GM12878 (cell line): ENCODE measurements around the gene ANO2. TPM values are rescaled to one million over a fixed set of nuclear protein-coding genes. Genes with fewer than 3 reads are reported as not detected.

Experiments used
- ATAC-seq: fragments of 200-7000 bp; cut with Tn5 transposase; 3 replicates; pipeline ENCODE4 v1.9.1; 2020; ENCODE audit warnings: mild to moderate bottlenecking, moderate library complexity
- BruUV-seq: library from RNA; stranded (reverse); fragments of 400-500 nt; replicated peaks from 2 replicates; lab custom pipeline; 2021; lab: Mats Ljungman, UMichigan
- CTCF ChIA-PET: fragments of 300-600 bp; sonication (Branson Sonifier 250); formaldehyde crosslinking; extraction: SDS; loops from one replicate; lab custom pipeline; 2021; ENCODE audit warnings: inconsistent platforms; lab: Yijun Ruan, JAX
- POLR2A ChIA-PET: fragments of 350-600 bp; formaldehyde crosslinking; extraction: SDS; loops from one replicate; lab custom pipeline; 2021; ENCODE audit warnings: inconsistent platforms; lab: Charles Lee
- RAD21 ChIA-PET: fragments of 300-600 bp; sonication (Branson Sonifier 250); formaldehyde crosslinking; loops from one replicate; lab custom pipeline; 2023; ENCODE audit warnings: antibody characterized with exemption; ENCODE audit not compliant: unreplicated experiment; lab: Charles Lee
- SMC1A ChIA-PET: fragments of 300-600 bp; sonication (Branson Sonifier 250); formaldehyde crosslinking; loops from one replicate; lab custom pipeline; 2023; ENCODE audit not compliant: unreplicated experiment, uncharacterized antibody; lab: Charles Lee
- DNase-seq: peaks from one replicate; pipeline ENCODE4 v3.0.0-alpha.2; 2011; ENCODE audit warnings: low read depth, low spot score
- FAIRE-seq: peaks from 3 replicates; lab custom pipeline; 2011; peaks lifted over from hg19 to GRCh38; lab: Jason Lieb, UNC
- H2AFZ ChIP-seq: 2 replicates; pipeline ENCODE4 v1.6.0; 2011; ENCODE audit warnings: low read depth, low read length, control low read depth; ENCODE audit not compliant: control insufficient read depth
- H3K27ac ChIP-seq: 2 replicates; pipeline ENCODE4 v1.5.1; 2011; ENCODE audit warnings: control low read depth; ENCODE audit not compliant: control insufficient read depth, insufficient read depth
- H3K27me3 ChIP-seq, 2 experiments: replicated peaks in 1 of 2; 2 replicates each; pipeline versions ENCODE4 v1.6.0 to v1.6.1; 2011; ENCODE audit warnings: low read length in 1 of 2; ENCODE audit not compliant: control insufficient read depth in 2 of 2, insufficient read depth in 2 of 2
- H3K36me3 ChIP-seq, 2 experiments: 2 replicates each; pipeline ENCODE4 v1.5.1; 2011; ENCODE audit warnings: low read length in 1 of 2; ENCODE audit not compliant: control insufficient read depth in 2 of 2, insufficient read depth in 2 of 2
- H3K4me1 ChIP-seq: 2 replicates; pipeline ENCODE4 v1.6.1; 2011; ENCODE audit warnings: mild to moderate bottlenecking, low read length, moderate library complexity, mixed read lengths; ENCODE audit not compliant: control insufficient read depth, insufficient read depth
- H3K4me2 ChIP-seq: 2 replicates; pipeline ENCODE4 v1.6.0; 2011; ENCODE audit warnings: control low read depth; ENCODE audit not compliant: control insufficient read depth, insufficient read depth
- H3K4me3 ChIP-seq: fragments of 200-600 bp; sonication (generic); 2 replicates; pipeline ENCODE4 v1.5.1; 2016
- H3K79me2 ChIP-seq: 2 replicates; pipeline ENCODE4 v1.6.0; 2011; ENCODE audit warnings: low read length; ENCODE audit not compliant: control insufficient read depth, insufficient read depth
- H3K9ac ChIP-seq: 2 replicates; pipeline ENCODE4 v1.8.0; 2011; ENCODE audit warnings: low read length, control low read depth, mixed read lengths; ENCODE audit not compliant: control insufficient read depth, insufficient read depth
- H3K9me3 ChIP-seq: replicated peaks from 3 replicates; pipeline ENCODE4 v1.5.1; 2011; ENCODE audit warnings: mild to moderate bottlenecking, low read length; ENCODE audit not compliant: control insufficient read depth, insufficient read depth
- H4K20me1 ChIP-seq: 2 replicates; pipeline ENCODE4 v1.6.0; 2011; ENCODE audit not compliant: control insufficient read depth, insufficient read depth
- ATF7 ChIP-seq: fragments of 450-650 bp; IDR thresholded peaks from 2 replicates; pipeline ENCODE4 v1.6.1; 2016; ENCODE audit warnings: low read depth, mild to moderate bottlenecking
- CBFB ChIP-seq: IDR thresholded peaks from 2 replicates; pipeline ENCODE4 v1.6.1; 2016; ENCODE audit warnings: antibody characterized with exemption, low read depth
- GABPA ChIP-seq: IDR thresholded peaks from 2 replicates; pipeline ENCODE4 v1.6.1; 2014; ENCODE audit warnings: antibody characterized with exemption, low read depth, mild to moderate bottlenecking, inconsistent platforms
- HDGF ChIP-seq: fragments of 450-650 bp; IDR thresholded peaks from 2 replicates; pipeline ENCODE4 v1.6.1; 2016; ENCODE audit warnings: antibody characterized with exemption
- NFIC ChIP-seq: IDR thresholded peaks from 2 replicates; pipeline ENCODE4 v1.6.1; 2012; ENCODE audit warnings: low read depth, mild to moderate bottlenecking, inconsistent platforms, low read length, moderate library complexity
- POLR2AphosphoS2 ChIP-seq: IDR thresholded peaks from 2 replicates; pipeline ENCODE4 v1.6.1; 2011; ENCODE audit warnings: low read depth, mild to moderate bottlenecking, low read length, improper control_type of control experiment, moderate library complexity
- RAD21 ChIP-seq: IDR thresholded peaks from 2 replicates; pipeline ENCODE4 v1.6.1; 2011; ENCODE audit warnings: mild to moderate bottlenecking, low read depth, low read length, moderate library complexity; ENCODE audit not compliant: insufficient read depth
- USF2 ChIP-seq: IDR thresholded peaks from 2 replicates; pipeline ENCODE4 v1.6.1; 2011; ENCODE audit warnings: low read depth, low read length, improper control_type of control experiment, borderline replicate concordance
- ZBED1 ChIP-seq: IDR thresholded peaks from 2 replicates; pipeline ENCODE4 v1.6.1; 2016; ENCODE audit warnings: borderline replicate concordance
- WGBS: methylation state at CpG from one replicate; pipeline ENCODE4 v1.1.6; 2016; ENCODE audit warnings: low lambda C conversion rate; ENCODE audit not compliant: insufficient replicate concordance, insufficient coverage; ENCODE audit errors: missing lambda C conversion rate; 5-methylcytosine and 5-hydroxymethylcytosine counted together
- in situ Hi-C: fragments of 300-500 bp; cut with MboI; formaldehyde crosslinking; loops from 9 replicates; pipeline ENCODE4 v1.14.3; 2018; ENCODE audit warnings: mixed read lengths
- intact Hi-C: fragments of 100-400 bp; cut with micrococcal nuclease; formaldehyde crosslinking; loops from one replicate; pipeline ENCODE4 v1.14.2; 2022; ENCODE audit not compliant: unreplicated experiment
- polyA plus RNA-seq, 11 experiments: library from polyadenylated mRNA; depleted of rRNA in 4 of 11; unstranded in 6 of 11; stranded (reverse) in 5 of 11; fragments of >200 nt; fragmentation: Nextera tagmentation in 4 of 11; fragmentation: Illumina TruSeq in 1 of 11; extraction: Ambion mirVana in 4 of 11; extraction: Trizol in 1 of 11; gene quantifications; 1 replicate in 1 of 11; 2 replicates in 10 of 11; pipeline versions ENCODE4 v1.2.1 to v1.2.3, GENCODE V29; 2011 to 2016; ENCODE audit warnings: inconsistent platforms in 2 of 11, missing spikeins in 2 of 11, low read depth in 1 of 11
- total RNA-seq, 4 experiments: library from RNA; depleted of rRNA in 3 of 4; stranded (reverse); fragments of >200 nt in 3 of 4; fragmentation: Illumina TruSeq in 1 of 4; extraction: Trizol in 1 of 4; gene quantifications; 2 replicates each; pipeline versions ENCODE4 v1.2.1 to v1.2.3, GENCODE V29; 2013 to 2021

Gene ANO2
- total and polyA plus RNA-seq, 10 of the 15 experiments (the other 5 are each of a cell fraction or from before 2014, with no cell fraction given): not detected

- SMC1A ChIA-PET: interaction anchor here (1.6 kb wide), 1 partner anchor 24 kb away, joined by 4 read pairs; no protein-coding TSS in a partner anchor
- Histone ChIP-seq H3K4me1 (no peaks in the 10 kb centered on the region), H3K27me3 (peaks cover 0 to 3% of the 10 kb centered on the region in 2 experiments; a peak in 3 of 4 replicates), H3K36me3 (no peaks in the 10 kb centered on the region), H3K27ac (no peak overlapping the region), H2AFZ (no peak overlapping the region), H4K20me1 (no peaks in the 10 kb centered on the region)
- 44% methylated on average over 23 of the region's 24 CpGs for WGBS
- intact Hi-C loops: loop anchor here (5.0 kb wide), 1 partner anchor 72 kb away; no protein-coding TSS in a partner anchor
- ATAC-seq: no peak
- in situ Hi-C loops: no loop called here
- CTCF ChIA-PET: interaction anchor here (0.6 to 2.4 kb wide), 6 partner anchors 12 to 73 kb away, joined by 3 to 10 read pairs (median 6); no protein-coding TSS in a partner anchor
- TF ChIP-seq POLR2AphosphoS2 (no peak), HDGF (no peak), CBFB (no peak), ATF7 (no peak), NFIC (no peak), GABPA (no peak), ZBED1 (no peak), USF2 (no peak), RAD21 (no peak)
- TF ChIP-seq, all 136 proteins: peak for 0
- ChIA-PET POLR2A (no interaction called here), RAD21 (no interaction called here)
- Histone ChIP-seq H3K79me2 (no peaks in the 10 kb centered on the region), H3K4me2 (no peak overlapping the region), H3K9me3 (no peaks in the 10 kb centered on the region), H3K9ac (no peak overlapping the region), H3K4me3 (no peak overlapping the region)
- no peak for DNase-seq
- no peak for FAIRE-seq
- BruUV-seq: no TSS peak
Measured at GRCh38 chr12:5964913-5965900, 20.1 kb upstream of the ANO2 start.
